HT1080 (cell line): ENCODE results near the gene TMED3. TPM values are rescaled to one million over a fixed set of nuclear protein-coding genes. Genes with fewer than 3 reads are reported as not detected.

Source experiments
- DNase-seq: peaks from one replicate; pipeline ENCODE4 v3.0.0-alpha.2; 2015; ENCODE audit warnings: low read depth
- polyA plus RNA-seq, 2 experiments: library from polyadenylated mRNA; depleted of rRNA; stranded (reverse); fragments of >200 nt; gene quantifications; 2 replicates each; pipeline ENCODE4 v1.2.3, GENCODE V29; 2015
- total RNA-seq: library from RNA; depleted of rRNA; stranded (reverse); fragments of >200 nt; shearing (Covaris generic); gene quantifications from 2 replicates; pipeline ENCODE4 v1.2.3, GENCODE V29; 2014; rRNA removed

TMED3 gene
- total RNA-seq: 166 and 168 TPM in 2 replicates
- 154 and 156 TPM in 2 replicates for polyA plus RNA-seq (2015; cell fraction: cytosol; rRNA removed)
- polyA plus RNA-seq (2015; cell fraction: nucleus; rRNA removed): 69.5 and 71.6 TPM in 2 replicates

DNA sequence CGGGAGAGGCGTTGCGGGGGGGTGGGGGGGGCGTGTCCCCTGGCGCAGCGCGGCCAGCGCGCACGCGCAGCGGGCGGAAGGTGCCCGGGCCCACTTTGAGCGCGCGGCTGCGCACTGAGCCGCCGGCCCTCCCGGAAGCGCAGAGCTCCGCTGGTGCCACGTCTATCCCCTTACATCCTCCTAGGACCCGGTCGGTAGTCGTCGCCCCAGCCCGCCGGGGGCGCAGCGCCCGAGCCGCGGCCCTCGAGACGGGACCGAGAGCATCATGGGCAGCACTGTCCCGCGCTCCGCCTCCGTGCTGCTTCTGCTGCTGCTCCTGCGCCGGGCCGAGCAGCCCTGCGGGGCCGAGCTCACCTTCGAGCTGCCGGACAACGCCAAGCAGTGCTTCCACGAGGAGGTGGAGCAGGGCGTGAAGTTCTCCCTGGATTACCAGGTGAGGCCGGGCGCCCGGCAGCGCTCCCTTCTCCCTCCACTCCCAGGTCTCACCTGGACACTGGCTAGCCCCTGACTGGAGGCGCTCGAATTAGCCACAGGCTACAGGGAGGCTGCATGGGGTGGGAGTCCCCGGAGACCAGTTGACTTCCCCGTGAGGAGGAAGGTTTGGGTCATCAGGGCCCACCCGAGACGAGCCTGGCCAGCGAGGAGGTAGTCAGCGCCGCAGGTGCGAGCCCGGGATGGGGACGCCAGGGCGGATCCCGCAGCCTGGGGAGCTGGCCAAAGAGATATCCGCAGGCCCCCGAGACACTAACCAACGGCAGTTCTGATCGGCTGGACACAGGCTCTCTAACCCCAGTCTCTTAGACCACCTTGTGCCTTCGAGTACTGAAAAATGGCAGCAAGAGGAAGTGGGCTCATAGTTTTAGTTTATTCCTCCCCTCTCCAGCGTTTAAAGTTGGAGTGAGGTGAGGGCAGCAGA, at the start of gene TMED3:
Gene TMED3 (plus strand): TSS at position 128 of the 916 bp plus-strand sequence. CDS start 138 bp downstream, at position 266.
- peak; percentile 89 for DNase-seq

DNA sequence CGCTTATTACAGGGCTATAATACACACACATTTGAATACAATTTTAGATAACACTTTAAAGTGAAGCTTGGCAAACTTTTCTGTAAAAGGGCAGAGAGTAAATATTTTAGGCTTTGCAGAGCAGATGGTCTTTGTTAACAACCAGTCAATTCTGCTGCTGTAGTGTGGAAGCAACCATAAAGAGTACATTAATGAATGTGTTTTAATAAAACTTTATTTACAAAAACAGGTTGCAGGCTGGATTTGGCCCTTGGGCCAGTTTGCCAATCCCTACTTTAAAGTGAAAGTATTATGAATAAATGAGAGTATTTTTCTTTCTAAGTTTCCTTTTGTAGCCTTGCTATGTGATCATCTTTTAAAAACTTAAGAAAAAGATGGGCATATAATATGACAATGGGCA, 49.1 kb upstream of the TMED3 start:
- no peak for DNase-seq

DNA sequence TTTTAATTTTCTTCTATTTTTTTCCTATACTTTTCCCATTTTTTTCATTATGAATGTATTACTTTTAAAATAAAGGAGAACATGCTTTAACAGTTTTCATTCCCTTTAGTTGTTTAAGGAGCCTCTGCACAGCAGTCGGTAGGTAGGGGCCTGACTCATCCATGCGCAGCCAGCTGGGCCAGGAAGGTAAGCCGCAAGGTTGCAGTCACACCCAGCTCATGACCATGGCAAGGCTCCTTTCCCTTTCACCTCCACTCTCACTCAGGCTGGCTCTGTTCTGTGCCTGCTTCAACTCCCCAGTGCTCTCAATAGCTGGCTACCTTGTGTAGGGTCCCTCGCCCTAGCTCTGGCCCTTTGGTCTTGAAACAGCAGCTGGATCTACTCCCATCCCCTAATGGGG, 45.7 kb upstream of the TMED3 start:
- no peak for DNase-seq

DNA sequence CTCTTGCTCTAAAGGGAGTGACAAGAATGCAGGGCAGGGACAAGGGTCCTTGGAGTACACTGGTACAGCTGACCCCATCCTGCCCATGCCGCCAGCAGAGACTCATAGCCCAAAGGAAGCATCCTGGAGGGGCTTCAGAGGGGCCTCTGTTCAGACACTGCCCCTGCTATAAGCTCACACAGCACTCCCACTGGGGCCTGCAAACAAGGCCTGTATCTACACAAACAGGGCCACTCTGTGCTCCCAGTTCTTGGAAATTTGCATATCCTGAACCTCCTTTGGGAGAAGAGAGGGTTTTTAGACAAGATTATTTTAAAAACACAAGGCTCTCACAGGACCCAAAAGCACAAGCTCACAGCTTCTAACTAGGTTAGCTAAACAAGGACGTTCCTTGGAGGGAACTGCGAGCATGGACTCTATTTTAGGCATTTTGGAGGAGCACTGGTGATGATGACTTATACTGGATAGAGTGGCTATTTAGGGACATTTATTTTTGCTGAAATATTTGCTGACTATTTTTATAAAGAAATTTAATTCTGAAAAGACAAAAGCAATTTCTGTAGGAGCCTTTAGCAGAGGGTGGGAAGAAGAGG, 44.8 kb upstream of the TMED3 start:
- DNase-seq: no peak

DNA sequence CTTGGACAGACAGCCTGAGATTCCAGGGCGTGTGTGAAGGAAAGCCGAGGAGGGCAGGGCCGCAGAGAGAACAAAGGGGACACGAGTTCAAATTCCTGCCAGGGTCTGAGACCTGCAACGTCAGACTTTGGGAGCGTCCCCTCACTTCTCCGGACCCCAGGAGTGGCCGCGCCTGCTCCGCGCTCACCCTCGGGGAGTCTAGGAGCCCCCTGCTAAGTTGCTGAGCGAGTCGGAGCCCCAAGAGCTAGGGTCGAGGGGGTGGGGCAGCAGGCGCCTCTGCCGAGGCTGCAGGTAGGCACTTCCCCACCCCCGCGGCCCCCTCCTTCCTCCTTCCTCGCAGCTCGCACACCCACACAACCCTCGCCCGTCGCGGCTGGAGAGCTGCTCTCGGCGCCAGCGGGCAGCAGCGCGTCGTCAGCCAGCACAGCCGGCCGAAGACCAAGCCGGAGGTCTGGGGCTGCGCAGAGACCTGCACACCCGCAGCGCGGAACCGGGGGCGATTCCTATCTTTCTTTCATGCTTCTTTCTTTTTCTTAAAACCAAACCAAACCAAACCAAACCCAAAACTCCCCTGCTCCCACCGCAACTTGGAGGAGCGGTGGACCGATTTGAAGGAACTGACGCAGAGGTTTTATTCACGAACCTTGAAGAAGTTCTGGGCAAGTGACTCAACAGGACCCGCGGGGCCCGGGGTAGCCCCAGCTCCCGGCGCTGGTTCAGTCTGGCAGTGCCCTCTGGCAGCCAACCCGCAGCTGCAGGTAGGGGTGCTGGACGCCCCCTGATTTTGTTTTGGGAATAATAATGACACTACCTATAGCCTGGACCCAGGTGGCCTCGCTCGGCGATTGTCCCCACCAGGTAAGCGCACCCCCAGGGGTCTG, 28.3 kb upstream of the TMED3 start, which contains the start of gene ANKRD34C:
Gene ANKRD34C (plus strand): TSS at position 352 of the 881 bp plus-strand sequence. CDS start 10,563 bp downstream, outside the sequence.
- no peak for DNase-seq

DNA sequence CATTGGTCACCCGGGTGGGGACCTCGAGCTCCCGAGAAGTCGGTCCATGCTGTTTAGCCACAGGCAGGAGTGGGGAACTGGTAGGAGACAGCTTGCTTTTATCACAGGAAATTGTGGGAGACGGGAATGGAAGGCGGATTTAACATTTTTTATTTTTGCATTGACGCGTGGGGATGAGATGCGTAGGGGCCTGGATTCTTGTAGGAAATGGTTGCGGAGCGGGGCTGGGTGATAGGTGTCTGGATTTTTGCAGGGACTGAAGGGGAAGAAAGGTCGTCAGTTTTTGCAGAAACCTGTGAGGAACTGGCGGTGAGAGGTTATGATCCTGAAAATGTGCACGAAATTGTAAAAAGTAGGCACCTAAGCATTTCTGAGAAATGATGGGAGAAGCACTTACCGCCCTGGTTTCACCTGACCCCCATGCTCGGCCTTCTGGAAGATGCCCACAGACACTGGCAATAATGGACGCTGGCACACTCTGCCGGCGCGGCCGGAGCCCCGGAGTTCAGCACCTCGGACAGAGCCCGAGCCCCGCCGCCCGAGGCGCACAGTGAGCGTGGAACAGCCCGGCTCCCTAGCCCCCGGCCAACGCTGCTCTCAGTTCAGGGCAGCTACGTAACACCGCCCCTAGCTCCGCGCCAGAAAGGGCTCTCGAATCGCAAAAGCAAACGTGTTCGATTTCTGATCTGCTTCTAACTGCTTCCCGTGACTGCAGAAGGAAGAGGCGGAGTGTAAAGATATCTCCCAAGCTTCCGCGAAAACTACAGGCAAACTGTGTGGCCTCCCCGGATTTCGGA, 27.5 kb upstream of the TMED3 start:
- DNase-seq: peak; percentile 37

DNA sequence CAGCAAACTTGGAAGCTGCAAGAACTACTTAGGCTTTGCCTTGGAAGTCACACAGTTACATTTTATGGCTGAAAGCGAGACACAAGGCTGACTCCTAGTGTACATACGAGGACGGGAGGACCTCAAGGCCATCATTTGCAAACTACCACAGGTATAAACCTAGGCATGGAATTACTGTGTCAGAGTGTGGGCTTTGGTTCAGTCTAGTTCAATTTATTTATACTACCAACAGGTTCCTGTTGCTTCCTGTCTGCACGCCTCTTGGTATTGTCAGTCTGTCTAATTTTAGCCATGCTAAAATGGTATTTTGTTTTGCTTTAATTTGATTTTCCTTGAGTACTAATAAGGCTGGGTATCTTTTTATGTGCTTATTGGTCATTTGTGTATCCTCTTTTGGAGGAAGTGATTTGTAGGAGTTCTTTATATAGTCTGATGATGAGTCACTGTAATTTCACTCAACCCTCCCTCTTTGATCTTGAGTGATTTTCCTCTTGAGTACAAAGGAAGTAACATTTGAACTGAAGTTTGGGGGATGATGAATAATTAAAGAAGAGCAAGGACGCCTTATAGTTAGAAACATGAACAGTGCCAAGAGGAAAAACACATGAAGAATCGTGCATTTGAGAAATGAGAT, 20.2 kb upstream of the TMED3 start:
- DNase-seq: peak; percentile 59

DNA sequence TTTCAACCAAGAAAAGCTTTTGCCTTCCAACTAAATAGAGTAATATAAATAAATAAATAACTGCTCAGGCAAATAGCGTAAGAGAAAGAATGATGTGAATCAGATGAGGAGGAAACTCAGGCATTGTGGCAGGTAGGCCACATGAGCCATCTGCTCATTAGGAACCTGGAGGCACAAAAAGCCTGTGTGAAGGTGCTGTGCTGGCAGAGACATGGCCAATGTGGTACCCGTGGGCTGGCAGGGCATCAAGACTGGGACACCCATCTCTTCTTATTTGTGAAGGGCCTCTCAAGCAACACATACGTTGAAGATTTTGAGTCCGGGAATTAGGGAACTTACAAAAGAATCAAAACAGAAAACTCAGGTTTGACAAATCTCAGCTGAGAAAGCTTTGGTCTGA, 18.9 kb upstream of the TMED3 start:
- DNase-seq: no peak

DNA sequence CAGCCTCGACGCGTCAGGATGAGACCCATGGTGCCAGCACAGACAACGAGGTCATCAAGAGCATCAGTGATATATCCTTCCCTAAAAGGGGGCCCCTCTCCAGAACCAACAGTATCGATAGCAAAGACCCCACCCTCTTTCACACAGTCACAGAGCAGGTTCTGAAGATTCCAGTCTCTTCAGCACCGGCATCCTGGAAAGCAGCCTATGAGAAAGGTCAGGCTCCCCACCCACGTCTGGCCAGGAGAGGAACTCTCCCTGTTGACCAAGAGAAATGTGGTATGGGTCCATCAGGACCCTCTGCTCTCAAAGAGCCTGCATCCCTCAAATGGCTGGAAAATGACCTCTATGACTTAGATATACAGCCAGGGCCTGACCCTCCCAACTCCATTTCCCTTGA, 16.8 kb upstream of the TMED3 start:
- no peak for DNase-seq

DNA sequence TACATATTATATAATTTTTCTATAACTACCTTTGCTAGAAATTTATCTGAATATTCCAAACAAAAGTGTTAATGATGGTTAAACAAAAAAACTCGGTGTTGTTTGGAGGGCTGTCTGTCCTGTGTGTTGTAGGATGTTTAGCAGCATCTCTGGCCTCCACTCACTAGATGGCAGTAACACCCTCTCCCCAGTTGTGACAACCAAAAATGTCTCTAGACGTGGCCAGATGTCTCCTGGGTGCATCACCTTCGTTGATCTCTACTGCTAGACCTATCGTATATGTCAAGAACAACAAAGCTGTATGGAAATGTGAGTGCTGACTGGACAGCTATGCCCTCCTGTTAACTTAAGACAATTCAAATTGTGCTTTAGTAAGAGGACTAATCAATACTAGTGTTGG, 14.3 kb upstream of the TMED3 start:
- DNase-seq: peak; percentile 30

DNA sequence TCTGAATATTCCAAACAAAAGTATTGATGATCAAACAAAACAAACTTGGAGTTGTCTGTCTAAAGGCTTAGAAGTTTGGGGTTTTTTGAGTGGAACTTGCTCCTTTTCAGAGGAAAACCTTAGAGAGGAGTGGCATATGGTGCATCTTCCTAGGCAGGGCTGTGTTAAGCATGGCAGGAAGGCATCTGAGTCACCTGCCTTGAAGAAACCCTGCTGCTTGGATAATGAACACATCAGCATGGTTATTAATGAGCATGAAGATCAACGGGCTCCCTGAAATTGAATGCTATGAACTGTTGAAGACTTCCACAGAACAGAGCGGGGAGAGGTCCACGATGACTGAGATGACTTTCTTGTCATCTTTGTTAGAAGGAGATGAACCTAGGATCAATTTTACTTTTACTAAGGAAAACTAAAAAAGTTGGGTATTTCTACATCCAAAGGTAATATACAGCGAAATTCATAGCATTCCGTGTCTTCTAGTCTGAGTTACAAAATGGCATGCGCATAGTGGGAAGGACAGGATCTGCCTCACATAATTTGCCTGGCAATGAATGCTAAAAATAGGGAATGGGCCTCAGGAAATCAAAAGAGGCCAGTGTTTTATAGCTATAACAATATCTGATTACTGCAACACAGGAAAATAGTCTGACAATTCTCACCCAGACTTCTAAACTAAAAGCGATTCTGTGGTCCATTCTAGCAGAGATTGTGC, 11.6 kb upstream of the TMED3 start:
- DNase-seq: no peak

DNA sequence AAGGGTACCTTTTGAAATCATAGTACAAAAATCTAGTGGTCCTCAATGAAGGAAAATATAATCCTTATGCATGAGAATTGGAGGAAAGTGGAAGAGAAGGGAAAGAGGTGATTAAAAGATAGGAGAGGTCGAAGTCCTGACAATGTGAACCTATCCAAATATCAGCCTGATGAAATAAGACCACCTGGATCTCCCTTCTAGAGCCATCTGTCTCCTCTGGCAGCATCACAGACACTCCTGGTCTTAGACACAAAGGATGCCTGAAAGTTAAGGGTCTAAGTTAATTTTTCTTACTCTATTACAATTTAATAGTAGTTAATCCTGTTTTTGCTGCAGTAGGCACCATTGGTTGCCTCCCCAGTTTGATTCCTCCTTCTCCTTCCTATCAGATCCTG, 11.1 kb upstream of the TMED3 start:
- no peak for DNase-seq

DNA sequence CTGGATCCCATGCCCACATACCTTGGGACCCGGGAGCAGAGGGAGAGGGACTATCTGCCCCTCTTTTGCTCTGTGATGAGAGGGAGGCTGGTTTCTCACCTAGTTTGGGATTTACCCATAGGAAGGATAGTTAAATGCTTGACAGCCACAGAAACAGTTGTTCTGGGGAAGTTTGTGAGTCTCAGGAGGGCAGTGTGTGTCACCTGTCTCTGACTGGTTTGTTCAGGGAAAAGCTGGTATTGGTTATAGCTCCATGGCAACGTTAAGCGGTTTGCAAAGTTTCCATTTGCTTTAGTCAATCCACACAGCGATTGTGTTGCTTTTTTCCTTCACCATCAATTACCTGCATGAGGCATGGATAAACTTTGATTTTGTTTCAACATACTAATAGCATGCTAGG, 3.7 kb upstream of the TMED3 start:
- DNase-seq: no peak

DNA sequence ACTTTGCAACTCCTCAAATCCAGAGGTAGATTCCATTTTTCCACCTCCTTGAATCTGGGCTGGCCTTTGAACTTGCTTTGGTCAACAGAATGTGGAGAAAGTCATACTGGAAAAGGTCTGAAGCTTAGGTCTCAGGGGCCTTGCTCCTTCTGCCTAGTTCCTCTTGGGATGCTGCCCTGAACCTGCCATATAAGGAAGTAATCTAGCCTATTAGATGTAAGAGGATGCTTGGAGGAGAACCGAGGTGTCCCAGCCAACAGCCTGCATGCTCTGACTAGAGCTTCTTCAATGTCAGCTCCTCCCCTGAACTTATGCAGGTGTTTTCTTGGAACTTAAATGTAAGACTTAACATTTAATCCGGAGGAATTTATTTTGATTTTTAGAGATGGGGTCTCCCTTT, 2.0 kb upstream of the TMED3 start:
- DNase-seq: no peak

DNA sequence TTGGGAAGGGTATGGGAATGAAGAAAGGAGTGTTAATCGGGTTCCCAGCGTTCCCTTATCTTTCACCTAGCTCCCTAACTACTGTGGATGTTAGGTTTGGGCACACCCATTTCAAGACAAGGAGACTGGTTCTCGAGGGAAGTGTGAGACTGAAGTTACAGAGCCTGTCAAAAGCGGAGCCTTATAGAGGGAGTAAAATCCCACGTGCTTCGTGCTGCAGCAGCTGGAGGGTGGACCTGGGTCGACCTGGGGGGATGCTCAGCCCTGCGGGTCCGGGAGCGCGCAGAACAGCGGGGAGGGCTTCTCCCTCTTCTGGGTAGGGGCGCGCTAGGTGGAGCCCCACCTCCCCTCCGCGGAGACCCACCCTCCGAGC, 314 bp upstream of the TMED3 start:
- no peak for DNase-seq

DNA sequence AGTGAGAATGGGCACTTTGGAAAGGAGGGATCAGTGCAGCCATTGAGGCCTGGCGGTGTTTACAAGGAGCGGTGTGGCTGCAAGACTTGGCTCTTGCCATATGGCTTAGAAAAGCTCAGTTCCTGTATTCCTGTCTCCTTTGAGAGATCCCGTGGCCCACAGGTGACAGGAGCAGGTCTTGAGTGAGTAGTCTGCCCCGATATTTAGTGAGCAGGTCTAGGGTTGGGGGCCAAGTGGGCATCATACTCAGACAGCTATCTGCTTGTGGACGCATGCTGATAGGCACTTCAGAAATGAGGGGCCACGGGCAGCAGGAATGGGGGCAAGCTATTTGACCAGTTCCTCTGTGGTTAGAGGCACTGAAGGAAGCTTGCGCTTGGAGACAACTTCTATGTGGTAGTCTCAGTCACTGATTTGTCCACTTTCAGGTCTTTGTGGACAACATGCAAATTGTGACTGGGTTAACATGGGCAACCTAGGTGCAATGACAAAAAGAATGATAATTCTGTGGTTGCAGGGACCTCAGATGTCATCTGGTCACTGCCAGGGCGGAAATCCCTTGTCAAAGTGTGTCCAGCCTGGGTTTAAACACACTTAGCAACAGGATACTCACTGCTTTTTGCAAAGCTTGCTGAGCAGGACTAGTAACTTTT, 1.1 kb downstream of the TMED3 start:
- DNase-seq: no peak

DNA sequence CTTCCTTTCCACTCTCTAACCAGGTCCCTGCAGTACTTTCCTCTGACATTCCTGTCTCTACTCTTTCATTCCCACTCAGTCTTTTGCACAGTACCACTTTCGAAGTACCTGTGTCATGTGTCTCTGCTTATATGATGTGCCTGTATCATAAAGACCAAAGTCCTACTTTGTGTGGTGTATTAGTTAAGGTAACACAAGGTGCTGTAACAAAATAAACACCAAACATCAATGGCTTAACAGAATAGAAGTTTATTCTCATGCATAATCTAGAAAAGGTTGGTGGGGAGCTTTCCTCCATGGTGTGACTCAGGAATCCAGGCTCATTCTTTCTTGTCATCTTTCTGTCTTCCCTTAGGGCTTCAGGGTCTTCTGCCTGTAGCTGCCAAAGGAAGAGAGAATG, 3.3 kb downstream of the TMED3 start:
- no peak for DNase-seq

DNA sequence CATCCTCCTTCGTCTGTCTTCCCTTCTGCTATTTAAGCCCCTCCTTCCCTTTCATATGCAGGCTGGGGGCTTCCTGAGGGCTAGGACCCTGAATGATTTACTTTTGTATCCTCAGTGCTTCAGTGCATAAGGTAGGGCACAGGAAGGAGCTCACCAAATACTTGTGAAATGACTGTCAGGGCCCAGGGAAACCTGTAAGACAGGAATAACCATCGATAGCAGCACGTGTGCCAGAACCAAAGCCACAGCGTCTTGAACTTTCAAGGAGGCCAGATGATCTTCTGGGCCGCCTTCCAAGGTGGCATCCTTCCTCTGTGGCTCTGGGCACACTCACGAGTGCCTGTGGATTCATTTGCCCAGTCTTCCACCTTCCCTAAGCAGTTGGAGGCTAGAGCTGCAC, 3.9 kb downstream of the TMED3 start:
- DNase-seq: no peak
